Osteoblast (primary cell): Measurements from ENCODE around the gene VTI1A. TPM values are rescaled to one million over a fixed set of nuclear protein-coding genes. Genes with fewer than 3 reads are reported as not detected.
A peak's percentile ranks its signal among the peaks of the same experiment; 100 is the strongest.

Experiments used
- DNase-seq: peaks from one replicate; pipeline ENCODE4 v3.0.0; 2011; ENCODE audit warnings: low spot score, mixed read lengths; ENCODE audit not compliant: insufficient read length; ENCODE audit errors: missing footprints
- H2AFZ ChIP-seq: 2 replicates; pipeline ENCODE4 v1.6.0; 2011; ENCODE audit warnings: mild to moderate bottlenecking, low read length
- H3K27ac ChIP-seq: 2 replicates; pipeline ENCODE4 v1.5.1; 2011; ENCODE audit warnings: mild to moderate bottlenecking, low read depth, low read length, moderate library complexity
- H3K27me3 ChIP-seq: 2 replicates; pipeline ENCODE4 v1.6.0; 2012; ENCODE audit warnings: mild to moderate bottlenecking, control low read depth, inconsistent platforms, low read length, moderate library complexity; ENCODE audit not compliant: insufficient read depth
- H3K36me3 ChIP-seq: 2 replicates; pipeline ENCODE4 v1.5.1; 2011; ENCODE audit warnings: mild to moderate bottlenecking, low read length, control low read depth, moderate library complexity; ENCODE audit not compliant: insufficient read depth
- H3K4me1 ChIP-seq: 2 replicates; pipeline ENCODE4 v1.5.1; 2011; ENCODE audit warnings: mild to moderate bottlenecking, low read length, control low read depth, moderate library complexity; ENCODE audit not compliant: insufficient read depth
- H3K4me2 ChIP-seq: 2 replicates; pipeline ENCODE4 v1.6.0; 2011; ENCODE audit warnings: mild to moderate bottlenecking, low read length; ENCODE audit not compliant: insufficient read depth
- H3K4me3 ChIP-seq: fragments of 200-600 bp; sonication (generic); 3 replicates; pipeline ENCODE4 v1.5.1; 2012; ENCODE audit warnings: mild to moderate bottlenecking, low read length, inconsistent platforms; ENCODE audit not compliant: insufficient read depth
- H3K79me2 ChIP-seq: 2 replicates; pipeline ENCODE4 v1.6.0; 2012; ENCODE audit warnings: mild to moderate bottlenecking, low read length, control low read depth, inconsistent platforms; ENCODE audit not compliant: insufficient read depth
- H3K9me3 ChIP-seq: 2 replicates; pipeline ENCODE4 v1.5.1; 2011; ENCODE audit warnings: low read depth, low read length, control low read depth
- H4K20me1 ChIP-seq: 2 replicates; pipeline ENCODE4 v1.6.0; 2012; ENCODE audit warnings: mild to moderate bottlenecking, low read length, control low read depth; ENCODE audit not compliant: insufficient read depth
- CTCF ChIP-seq: IDR thresholded peaks from 2 replicates; pipeline ENCODE4 v1.5.1; 2011; ENCODE audit warnings: mild to moderate bottlenecking, low read depth, low read length, moderate library complexity; ENCODE audit errors: extremely low read depth
- total RNA-seq: library from RNA; depleted of rRNA; stranded (reverse); fragments of >200 nt; gene quantifications from 2 replicates; pipeline ENCODE4 v1.2.3, GENCODE V29; 2012

VTI1A gene
- total RNA-seq, 1 donor: 34.7 TPM

GRCh38 chr10:112658465-112658864 is 211.4 kb downstream of the VTI1A start:
- Histone ChIP-seq H3K4me1 (peaks cover 5% of the 10 kb centered on the region), H3K36me3 (no peaks in the 10 kb centered on the region), H3K27ac (no peak overlapping the region), H3K79me2 (no peaks in the 10 kb centered on the region), H2AFZ (no peak overlapping the region), H3K4me2 (no peak overlapping the region), H3K4me3 (no peak overlapping the region), H4K20me1 (no peaks in the 10 kb centered on the region), H3K9me3 (no peaks in the 10 kb centered on the region), H3K27me3 (no peaks in the 10 kb centered on the region)
- TF ChIP-seq CTCF: no peak
- no peak for DNase-seq

GRCh38 chr10:112658900-112659638 is 212.1 kb downstream of the VTI1A start:
- Histone ChIP-seq H3K36me3 (no peaks in the 10 kb centered on the region), H3K27me3 (no peaks in the 10 kb centered on the region), H3K4me1 (peaks cover 10% of the 10 kb centered on the region), H3K9me3 (no peaks in the 10 kb centered on the region), H3K4me2 (no peak overlapping the region), H2AFZ (no peak overlapping the region), H4K20me1 (no peaks in the 10 kb centered on the region), H3K4me3 (no peak overlapping the region), H3K79me2 (no peaks in the 10 kb centered on the region), H3K27ac (no peak overlapping the region)
- no peak for DNase-seq
- TF ChIP-seq CTCF: no peak

- Histone ChIP-seq H2AFZ (no peak overlapping the region), H3K9me3 (no peaks in the 10 kb centered on the region), H3K27ac (peak overlapping the region; percentile 26), H3K4me1 (peaks cover 10% of the 10 kb centered on the region), H3K79me2 (no peaks in the 10 kb centered on the region), H3K27me3 (no peaks in the 10 kb centered on the region), H3K36me3 (no peaks in the 10 kb centered on the region), H4K20me1 (no peaks in the 10 kb centered on the region), H3K4me2 (peak overlapping the region; percentile 6), H3K4me3 (no peak overlapping the region)
- no peak for TF ChIP-seq CTCF
- peak; percentile 78 for DNase-seq
These were observed 216.5 kb downstream of the VTI1A start for GRCh38 chr10:112663234-112664125.

- H3K4me2 ChIP-seq: no peak overlapping the region
These were observed 219.1 kb downstream of the VTI1A start for GRCh38 chr10:112666094-112666493.

More at GRCh38 chr10:112666094-112666493, 219.1 kb downstream of the VTI1A start:
- TF ChIP-seq CTCF: no peak
- Histone ChIP-seq H3K4me1 (peaks cover 10% of the 10 kb centered on the region), H4K20me1 (no peaks in the 10 kb centered on the region), H3K27ac (no peak overlapping the region), H2AFZ (no peak overlapping the region), H3K9me3 (no peaks in the 10 kb centered on the region), H3K27me3 (no peaks in the 10 kb centered on the region), H3K79me2 (no peaks in the 10 kb centered on the region), H3K4me3 (no peak overlapping the region), H3K36me3 (peaks cover 3% of the 10 kb centered on the region)
- no peak for DNase-seq
